22Rv1 (cell line): ENCODE data around the gene GPC6.

Source experiments
- CTCF ChIP-seq: fragments of 450-650 bp; IDR thresholded peaks from 2 replicates; pipeline ENCODE4 v1.5.1; 2017; ENCODE audit warnings: mild to moderate bottlenecking
- ZFX ChIP-seq: fragments of 450-650 bp; IDR thresholded peaks from 2 replicates; pipeline ENCODE4 v1.6.1; 2017; ENCODE audit warnings: antibody characterized with exemption, borderline replicate concordance

DNA sequence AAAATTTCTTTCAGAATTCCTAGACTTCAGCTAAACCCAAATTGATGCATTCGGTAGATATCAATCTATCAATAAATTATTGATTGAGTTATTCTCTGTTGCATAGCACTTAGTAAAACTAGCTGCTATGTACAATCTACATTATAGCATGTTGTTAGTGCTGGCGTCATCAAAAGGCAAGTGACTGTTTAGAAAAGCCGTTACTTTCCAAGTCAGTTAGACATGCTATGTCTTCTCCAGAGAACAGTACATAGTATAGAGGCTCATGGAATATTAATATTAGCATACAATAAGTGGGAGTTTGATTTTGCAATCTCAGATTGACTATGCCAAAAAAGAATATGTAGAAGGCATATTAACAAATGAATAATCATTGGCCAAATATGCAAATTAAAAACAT, 1087.3 kb downstream of the GPC6 start:
- TF ChIP-seq ZFX (no peak), CTCF (no peak)
